HG02588 (cell line): ENCODE results near the gene PARVA.
"Not testable (repeated sequence)": the region's sequence is repeated elsewhere in the genome, so short reads cannot be mapped to it uniquely, and the experiment has no call there.

Experiments
- ATAC-seq: cut with Tn5 transposase; IDR thresholded peaks from one replicate; pipeline ENCODE4 v1.9.1; 2021; ENCODE audit warnings: mild to moderate bottlenecking, moderate library complexity; ENCODE audit not compliant: unreplicated experiment

Gene PARVA

DNA sequence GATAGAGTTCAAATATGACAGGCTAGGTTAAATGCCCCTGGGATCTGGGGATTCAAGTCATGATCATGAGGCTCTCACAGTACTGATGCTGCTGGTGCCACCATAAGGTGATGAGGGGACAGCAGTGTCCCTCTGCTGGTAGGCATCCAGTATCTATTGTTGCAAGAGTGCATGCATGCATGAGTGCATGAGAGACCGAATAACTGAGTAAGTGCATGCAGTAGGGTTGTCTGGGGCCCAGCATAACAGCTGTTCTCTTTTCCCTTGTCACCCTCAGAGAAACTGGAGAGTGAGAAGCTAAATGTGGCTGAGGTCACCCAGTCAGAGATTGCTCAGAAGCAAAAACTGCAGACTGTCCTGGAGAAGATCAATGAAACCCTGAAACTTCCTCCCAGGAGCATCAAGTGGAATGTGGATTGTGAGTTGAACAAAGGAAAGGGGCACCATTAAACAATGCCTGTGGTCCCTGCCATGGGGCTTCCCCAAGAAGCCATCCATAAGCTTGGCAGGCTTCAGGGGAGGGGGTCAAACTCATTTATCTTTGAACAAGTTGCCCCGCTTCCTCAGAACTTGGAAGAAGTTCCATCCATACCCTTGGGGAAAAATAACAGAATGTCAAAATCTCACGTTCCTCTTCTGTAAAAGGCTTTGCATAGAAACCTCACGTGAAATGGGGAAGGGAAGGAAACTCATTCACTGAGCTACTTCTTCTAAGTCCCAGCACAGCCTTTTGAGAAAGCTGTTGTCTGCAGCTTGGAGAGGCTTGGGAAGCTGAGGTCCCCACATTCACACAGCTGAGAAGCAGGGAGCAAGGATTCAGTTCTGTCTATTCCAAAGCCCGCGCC is 119.0 kb downstream of the PARVA start:
- no peak for ATAC-seq

DNA sequence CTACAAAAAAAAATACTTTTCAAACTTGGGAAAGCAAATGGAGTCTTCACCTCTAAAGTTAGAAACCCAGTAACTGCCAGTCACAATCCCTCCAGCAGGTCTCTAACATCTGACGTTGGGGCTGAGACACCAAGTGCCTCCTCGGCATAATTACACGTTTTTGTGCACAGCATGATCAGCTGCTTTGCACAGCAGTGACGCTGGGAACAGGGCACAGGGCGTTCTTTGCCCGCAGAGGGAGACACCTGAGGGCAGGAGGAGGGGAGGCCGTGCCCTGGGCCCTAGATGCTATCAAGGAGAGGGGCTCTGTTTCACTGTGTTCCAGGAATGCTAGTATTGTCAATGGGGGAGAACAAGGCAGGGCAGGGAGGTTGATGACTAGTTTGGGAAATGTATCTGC is 120.1 kb downstream of the PARVA start:
- no peak for ATAC-seq

DNA sequence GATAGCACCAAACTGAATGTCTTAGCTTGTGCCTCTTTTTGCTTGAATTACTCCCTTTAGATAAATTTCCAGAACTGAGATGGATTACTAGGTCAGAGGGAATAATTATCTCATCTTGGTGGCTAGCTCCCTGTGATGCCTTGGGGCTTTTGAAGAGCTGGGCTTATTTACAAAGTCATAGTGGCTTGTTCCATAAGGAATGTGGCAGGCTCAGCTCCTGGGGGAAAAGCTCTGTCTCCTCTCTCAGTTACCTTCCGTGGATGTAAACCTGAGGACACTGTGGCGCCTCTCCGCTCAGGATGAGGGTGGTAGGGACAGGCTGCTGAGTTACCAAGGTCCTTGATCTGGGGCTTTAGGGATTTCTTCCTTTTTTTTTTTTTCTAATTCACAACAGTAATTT is 121.7 kb downstream of the PARVA start:
- no peak for ATAC-seq

DNA sequence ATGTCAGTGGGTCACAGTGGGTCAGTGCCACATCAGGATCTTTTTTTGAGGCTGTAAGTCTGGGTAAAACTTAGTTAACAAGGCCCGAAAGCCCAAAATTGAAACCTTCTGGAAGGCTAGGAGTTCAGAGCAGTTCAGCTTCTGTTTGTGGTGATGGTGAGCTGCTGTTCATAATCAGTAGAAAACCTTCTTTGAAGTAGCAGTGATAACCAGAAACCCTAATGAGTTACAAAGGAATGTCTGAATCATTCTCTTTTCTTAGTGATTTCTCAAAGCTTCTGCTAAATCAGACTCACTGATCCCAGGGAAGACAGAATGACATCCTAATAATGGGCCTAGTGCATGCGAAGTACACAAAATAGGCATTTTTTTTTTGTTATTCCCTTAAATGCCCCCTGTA is 124.7 kb downstream of the PARVA start:
- ATAC-seq: no peak

DNA sequence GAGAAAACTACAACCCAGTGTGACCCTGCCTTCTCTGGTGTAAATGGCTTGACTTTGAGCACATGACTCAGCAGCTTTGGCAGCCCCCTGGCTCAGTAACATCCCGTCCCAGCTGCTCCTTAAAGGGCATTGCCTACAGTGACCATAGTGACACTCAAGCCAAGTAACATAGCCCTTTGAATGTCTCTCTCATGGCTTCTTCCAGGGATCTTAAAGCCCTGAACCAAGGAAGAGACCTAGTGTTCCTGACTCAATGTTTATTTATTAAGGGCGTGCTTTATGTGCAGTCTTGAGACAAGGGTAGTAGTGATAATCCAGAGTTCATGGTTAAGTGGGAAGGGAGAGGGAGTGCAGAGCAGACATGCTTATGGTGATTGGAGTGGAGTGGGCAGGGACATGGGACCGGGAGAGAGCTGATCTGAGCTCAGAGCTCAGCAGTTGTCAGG is 125.7 kb downstream of the PARVA start:
- ATAC-seq: no peak

DNA sequence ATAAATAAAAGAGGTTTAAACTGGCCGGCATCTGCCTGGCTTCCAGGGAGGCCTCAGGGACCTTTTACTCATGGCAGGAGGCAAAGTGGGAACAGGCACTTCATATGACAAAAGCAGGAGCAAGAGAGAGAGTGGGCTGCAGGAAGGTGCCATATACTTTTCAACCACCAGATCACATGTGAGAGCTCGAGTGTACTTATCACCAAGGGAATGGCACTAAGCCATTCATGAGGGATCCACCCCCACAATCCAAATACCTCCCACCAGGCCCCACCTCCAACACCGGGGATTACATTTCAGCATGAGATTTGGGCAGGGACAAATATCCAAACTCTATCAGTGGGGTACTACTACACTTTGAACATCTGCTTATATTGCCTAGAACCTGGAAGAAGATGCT is 126.5 kb downstream of the PARVA start:
- ATAC-seq: no peak

DNA sequence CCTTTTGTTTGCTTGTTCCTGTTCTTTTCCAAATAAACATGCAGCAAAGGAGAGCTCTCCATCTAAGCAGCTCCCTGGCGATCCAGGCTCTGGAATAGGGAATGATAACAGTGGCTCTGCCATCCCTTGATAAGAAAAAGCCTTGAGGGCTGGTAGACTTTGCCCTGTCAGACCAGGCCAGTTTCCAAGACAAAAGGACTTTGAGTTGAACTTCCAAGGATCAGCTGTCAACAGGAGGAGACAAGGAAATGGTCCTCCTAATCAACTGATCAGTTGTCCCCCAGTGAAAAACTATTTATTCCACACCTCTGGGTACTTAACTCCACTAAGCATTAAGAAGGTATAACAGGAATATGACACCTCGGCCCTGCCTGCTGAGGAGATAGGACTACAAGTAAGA is 127.8 kb downstream of the PARVA start:
- no peak for ATAC-seq

DNA sequence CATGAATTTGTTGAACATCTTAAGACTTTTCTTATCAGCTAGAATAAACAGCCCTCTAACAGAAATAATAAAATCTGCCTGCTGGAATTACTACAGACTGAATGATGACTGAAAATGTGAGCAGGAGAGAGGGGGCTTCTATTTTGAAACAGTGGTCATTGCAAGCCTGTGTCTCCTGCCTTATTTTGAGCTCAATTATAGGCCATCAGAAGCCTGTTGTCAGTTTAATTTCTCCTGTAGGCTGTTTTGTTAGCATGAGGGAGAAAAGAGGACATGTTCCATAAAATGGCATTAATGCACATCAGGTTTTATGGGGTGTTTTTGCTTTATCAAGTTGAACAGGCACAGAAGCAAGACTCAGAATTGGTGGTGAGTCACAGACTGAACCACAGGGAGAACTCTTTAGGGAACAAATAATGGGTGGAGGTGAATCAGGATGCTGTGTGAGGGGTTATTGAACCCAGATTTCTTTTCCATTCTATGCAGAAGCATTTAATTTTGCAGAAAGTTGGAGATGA is 129.1 kb downstream of the PARVA start:
- ATAC-seq: no peak

DNA sequence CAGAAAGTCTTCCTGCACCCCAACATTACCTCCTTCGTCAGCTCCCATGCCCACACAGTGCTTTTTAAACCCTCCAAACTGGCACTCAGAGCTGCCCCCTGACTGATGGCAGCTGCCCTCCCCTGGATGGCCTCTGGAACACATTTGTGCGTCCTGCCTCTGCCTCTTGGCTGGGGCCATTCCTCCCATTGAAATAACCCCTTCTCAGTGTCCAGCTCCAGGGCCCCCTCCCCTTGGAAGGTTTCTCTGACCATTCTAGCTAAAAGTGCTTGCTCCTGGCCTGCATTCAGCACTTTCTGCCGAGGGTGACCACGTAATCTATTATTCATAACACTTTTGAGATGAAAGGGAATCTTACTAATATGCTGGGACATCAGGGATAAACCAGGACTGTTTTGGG is 130.0 kb downstream of the PARVA start:
- no peak for ATAC-seq

DNA sequence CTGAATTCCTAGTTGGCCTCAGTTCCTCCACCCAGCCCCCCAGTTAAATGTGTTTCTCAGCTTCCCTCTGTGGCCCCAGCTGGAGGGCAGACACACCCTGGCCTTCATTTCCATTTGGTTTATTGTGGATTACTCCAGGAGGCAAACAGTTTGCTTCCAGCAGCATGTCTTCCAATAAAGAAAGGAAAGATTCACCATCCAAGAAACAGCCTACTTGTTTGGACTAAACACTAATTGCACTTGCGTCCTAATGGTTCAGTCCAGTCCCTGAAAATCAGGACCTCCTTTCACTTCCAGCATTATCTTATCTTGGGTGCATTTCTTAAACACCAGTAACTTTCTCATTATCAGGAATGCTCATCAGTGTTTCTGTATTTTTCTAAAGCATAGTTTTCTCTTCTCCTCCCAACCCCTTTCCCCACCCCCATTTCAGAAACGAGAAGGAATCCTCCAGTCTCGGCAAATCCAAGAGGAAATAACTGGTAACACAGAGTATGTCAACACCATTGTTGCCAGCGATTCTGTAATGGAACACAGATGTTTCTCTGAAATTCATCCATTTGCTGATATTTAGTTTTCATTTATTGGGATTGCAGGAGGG is 130.9 kb downstream of the PARVA start:
- no peak for ATAC-seq

DNA sequence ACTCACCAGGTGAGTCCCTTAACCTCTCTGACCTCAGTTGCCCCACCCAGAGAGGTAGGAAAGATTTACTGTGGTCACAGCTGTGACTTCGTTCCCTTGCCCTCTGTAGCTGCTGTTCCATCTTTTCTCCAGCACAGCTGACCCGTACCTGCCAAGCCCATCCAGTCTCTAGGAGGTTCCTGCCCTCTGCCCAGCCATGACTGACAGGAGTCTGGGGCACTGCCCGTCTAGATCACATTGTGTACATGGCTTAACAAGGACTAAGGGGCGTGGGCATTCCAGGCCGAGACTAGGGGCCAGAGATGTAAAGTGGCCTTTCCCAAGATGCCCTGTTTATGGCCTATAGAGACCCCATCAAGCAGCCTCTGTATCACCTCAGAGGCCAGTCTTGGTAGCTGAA is 132.0 kb downstream of the PARVA start:
- no peak for ATAC-seq

DNA sequence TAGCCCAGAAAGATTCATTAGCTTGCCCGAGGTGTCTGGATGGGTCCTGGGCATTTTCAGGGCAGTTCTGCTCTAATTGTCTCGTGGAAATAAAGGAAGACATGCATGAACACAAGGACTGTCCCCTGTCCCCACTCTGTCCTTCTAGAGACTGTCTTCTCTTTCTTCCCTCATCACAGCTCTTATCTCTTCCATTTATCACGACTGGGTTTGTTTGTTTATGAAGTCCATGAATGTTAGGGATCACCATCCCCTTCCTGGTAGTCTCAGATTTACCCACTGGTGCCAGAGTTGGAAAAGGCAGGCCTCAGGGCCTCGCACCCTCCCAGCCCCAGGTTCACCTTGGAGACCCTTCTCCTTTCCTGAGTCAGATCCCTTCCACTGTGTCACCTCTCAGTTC is 134.8 kb downstream of the PARVA start:
- no peak for ATAC-seq

DNA sequence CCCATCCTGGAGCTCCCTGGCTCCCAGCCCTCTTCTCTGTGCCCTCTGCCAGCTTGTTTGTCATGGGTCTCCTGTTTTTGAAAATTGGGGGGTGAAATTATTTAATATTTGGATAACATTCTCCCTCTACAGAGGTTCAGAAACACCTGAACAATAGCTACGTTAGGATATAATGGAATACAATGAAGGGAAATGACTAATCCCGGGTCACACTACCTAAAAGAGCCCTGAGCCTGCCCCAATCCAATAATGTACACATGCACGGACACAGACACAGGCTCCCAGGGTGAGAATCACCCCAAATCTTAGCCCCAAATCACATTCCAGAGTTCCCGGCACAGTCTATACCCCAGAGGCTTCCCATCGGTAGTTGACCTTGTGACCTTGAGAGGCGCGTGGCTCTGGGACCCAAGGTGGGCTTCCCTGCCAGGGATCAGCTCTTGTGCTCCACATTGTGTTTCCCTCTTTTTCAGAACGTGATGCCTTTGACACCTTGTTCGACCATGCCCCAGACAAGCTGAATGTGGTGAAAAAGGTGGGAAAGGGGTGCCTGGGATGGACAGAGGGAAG is 135.5 kb downstream of the PARVA start:
- no peak for ATAC-seq

DNA sequence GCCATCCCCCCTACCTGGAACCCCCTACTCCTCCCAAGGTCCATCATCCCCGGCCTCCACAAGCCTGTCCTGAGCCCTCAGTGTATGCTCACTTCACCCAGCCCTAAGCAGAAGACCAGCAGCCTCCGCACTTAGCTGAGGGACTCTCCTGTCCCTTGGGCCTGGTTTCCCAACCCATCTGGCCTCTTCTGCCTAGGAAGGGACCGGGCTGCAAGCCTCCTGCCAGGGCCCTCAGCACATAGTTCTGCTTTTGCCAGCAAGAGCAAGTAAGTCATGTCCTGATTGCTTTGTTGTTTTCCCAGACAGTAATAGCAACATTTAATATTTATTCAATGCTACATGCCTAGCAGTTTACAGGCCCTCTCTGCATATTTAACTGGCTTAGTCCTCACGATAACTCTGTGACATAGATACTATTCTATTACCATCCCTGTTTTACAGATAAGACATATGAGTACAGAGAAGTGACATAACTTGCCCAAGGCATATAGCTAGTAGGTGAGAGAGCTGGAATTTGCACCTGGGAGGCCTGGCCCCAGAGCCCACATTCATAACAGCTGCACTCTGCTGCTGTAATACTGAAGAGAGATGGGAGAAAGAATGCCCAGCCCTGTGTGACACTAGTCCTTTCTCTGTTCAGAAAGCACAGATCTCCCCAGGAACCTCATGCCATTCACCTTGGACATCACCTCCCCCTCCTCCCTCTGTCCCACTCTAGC is 139.2 kb downstream of the PARVA start:
- no peak for ATAC-seq

DNA sequence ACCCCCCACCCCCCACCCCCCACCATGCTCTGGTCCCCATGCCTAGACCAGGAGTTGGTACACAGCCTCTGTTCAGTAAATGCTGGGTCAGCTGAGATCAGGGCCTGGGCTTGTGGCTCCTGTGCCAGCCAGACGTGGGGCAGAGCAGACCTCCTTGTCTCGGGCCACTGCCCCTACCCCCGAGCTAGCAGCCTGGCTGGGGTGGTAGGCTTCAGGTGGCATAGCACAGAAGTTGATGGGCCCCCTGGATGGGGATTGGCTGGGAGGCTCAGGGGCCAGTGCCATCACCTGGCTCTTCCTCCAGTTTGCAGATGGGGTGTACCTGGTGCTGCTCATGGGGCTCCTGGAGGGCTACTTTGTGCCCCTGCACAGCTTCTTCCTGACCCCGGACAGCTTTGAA is 139.9 kb downstream of the PARVA start:
- ATAC-seq: no peak

DNA sequence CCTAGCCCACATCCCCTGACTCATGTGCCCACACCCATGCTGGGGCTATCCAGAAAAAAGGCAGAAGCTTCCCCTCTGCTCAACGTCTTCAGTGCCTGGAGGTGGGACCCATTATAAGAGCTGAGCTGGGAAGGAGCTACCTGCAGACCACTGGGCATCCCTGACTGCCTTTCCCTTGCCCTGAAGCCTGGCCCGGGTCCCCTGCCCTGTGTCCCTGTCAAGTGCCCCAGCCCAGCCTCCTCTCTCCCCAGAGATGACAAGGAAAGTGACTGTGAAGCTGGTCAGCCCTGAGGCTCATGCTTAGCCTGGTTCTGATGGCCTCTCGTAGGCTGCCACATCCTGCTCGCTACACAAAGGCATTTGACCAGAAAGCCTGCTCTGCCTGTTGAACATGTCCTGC is 140.4 kb downstream of the PARVA start:
- ATAC-seq: no peak

DNA sequence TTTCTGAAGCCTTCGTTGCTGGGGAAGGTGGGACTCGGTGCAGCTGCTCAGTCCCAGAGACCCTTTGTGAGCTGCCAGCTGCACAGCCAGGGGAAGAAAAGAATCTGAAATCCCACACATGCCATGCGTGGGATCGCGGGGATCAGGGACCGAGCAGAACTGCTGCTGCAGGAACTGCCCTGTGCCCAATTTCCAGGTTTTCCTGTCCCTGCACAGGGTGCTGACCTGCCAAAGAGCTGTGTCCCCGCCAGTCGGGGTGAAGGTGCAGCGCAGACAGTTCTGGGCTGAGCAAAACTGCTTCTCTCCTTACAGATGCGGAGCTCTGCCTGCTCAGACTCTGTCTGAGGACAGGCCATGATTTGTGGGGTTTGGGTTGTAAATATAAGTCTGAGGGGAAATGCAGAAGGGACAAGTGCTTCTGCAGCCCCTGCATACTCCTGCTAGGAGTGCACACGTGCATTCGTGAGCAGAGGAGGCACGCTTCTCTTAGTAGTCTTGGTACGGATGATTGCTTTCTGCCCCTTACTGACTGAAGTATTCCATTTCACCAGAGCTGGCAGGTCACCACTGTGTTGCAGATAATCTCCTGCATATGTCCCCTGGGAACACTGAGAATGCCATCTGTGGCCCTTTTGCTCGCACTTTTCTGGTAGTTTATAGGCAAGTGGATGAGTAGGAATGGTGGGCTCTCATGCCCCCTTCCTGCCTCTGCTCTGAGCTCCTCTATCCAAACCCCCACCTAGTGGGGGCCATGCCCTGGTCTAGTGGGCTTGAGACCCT is 141.4 kb downstream of the PARVA start:
- no peak for ATAC-seq

DNA sequence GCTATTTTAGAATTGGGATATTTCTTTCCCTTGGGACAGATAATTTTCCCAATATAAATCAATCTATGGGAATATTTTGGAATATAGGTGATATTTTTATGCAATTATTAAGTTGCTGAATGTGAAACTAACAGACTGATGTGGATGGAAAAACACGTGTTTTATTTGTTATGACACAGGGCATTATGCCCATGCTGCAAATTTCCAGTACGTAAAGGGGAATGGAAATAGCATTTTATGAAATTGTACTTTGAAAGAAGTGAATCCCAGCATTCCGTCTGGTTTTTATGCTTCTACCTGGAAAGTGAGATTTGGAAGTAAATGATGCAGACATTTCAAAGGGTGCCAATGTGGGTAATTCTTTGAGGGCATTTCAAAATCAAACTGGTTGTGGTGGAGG is 142.7 kb downstream of the PARVA start:
- no peak for ATAC-seq

DNA sequence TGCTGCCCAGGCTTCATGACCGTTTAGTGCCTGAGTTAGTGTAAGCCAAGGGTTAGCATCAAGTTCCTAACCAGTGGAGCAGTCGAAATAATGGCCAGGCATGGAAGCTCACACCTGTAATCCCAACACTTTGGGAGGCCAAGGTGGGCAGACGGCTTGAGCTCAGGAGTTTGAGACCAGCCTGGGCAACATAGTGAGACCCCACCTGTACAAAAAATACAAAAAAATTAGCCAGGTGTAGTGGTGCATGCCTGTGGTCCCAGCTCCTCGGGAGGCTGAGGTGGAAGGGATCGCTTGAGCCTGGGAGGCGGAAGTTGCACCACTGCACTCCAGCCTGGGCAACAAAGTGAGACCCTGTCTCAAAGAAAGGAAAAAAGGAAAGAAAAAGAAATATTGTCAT is 143.2 kb downstream of the PARVA start:
- not testable (repeated sequence) for ATAC-seq

DNA sequence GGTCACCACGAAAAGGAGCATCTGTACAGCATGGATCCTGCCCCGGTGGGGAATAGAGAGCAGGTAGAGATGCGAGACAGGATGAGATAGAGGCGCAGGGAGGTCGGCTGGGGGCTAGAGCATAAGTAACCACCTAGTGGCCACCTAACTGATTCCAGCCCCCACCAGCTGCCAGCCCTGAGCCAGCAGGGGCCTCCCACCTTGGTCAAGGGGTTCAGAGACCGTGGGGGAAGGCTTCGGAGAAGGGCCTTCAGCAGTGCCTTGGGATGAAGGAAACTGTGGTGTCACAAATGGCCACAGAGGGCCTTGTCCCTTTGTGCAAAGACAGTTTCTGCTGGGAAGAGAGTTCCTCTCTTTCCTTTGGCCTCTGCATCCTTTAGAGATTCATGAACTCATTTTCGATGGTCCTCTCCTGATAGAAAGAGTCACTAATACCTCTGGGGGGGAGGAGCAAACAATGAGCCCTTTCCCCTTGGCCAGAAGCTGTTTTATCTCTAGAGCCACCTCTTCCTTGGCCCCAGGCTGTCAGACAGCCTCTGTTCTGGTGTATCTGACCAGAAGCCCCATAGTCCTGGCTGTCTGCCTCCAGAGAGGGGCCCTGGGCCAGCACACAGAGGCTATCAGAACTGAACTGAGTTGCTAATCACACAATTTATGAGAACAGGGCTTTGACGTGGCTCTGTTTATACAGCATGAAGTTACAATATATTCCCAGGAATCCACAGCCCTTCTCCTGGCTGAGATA is 146.0 kb downstream of the PARVA start:
- no peak for ATAC-seq
